ENCODE data around the gene ABCC6. TPM values are rescaled to one million over a fixed set of nuclear protein-coding genes. Genes with fewer than 3 reads are reported as not detected.
A peak's percentile ranks its signal among the peaks of the same experiment; 100 is the strongest.

ABCC6 gene
- total RNA-seq, 1 experiment from 2014 or later: 1.1 TPM

DNA sequence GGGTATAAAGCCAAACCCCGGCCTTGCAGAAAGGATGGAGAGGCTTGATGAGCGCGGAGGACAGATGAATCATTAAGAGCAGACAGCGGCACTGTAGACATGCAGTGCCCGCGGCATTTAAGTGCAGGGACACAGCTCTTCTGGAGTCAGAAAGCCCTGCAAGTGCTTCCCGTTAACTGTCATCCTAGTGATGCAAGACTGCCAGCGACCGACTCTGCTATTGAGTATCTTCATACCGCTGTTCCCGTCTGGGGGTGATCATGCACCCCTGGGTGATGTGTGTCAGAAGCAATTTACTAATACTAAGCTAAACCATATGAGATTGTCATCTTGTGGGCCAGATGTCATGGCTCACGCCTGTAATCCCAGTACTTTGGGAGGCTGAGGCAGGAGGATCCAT, 101.0 kb downstream of the ABCC6 start:
- H3K27ac ChIP-seq (ENCODE audit: insufficient read length, low read depth, low read length): no peak overlapping the region
- no peak overlapping the region for H3T11ph ChIP-seq (ENCODE audit: low read length)
- H4K5ac ChIP-seq (ENCODE audit: insufficient read length, low read depth, low read length): no peak overlapping the region
- no peak overlapping the region for H2BK15ac ChIP-seq (ENCODE audit: low read depth, low read length)
- no peak overlapping the region for H2BK120ac ChIP-seq (ENCODE audit: low read depth, low read length, poor library complexity, severe bottlenecking)
- H3K23ac ChIP-seq (ENCODE audit: insufficient read length, low read depth, low read length): no peak overlapping the region
- DNase-seq: no peak
- no peak overlapping the region for H2BK20ac ChIP-seq (ENCODE audit: low read depth, low read length, poor library complexity, severe bottlenecking)
- peaks cover 63 to 89% (median 85%) of the 10 kb centered on the region in 3 experiments for H3K36me3 Mint-ChIP-seq (ENCODE audit: insufficient read depth in 1 of 3, low read depth in 3 of 3)
- H2AFZ ChIP-seq (ENCODE audit: low read length): no peak overlapping the region
- no peaks in the 10 kb centered on the region for H3K9me3 ChIP-seq (ENCODE audit: control insufficient read depth, low read depth, low read length)
- H2BK12ac ChIP-seq (ENCODE audit: insufficient read length, low read depth, low read length): no peak overlapping the region
- no peak overlapping the region for H4K8ac ChIP-seq (replicated peaks; ENCODE audit: insufficient read length, low read depth, low read length)
- no peaks in the 10 kb centered on the region for H3K4me1 ChIP-seq (ENCODE audit: insufficient read depth, low read length)
- H2AK5ac ChIP-seq (ENCODE audit: insufficient read length, low read length): no peak overlapping the region
- H3K9ac ChIP-seq (ENCODE audit: extremely low read depth, insufficient read length, low read length): no peak overlapping the region
- H3K56ac ChIP-seq (ENCODE audit: insufficient read length, low read depth, low read length): no peak overlapping the region
- H3K27ac Mint-ChIP-seq: peak overlapping the region in 1 of 3 experiments; percentile 44; a peak in 1 of 7 replicates
- peaks cover 2% of the 10 kb centered on the region for H3K23me2 ChIP-seq (ENCODE audit: insufficient read length, low read depth, low read length, poor library complexity, severe bottlenecking)
- TF ChIP-seq CTCF (conservative IDR thresholded peaks at IDR 0.05): no peak
- H3K4ac ChIP-seq (ENCODE audit: low read depth, low read length): no peak overlapping the region
- H4K20me1 ChIP-seq (ENCODE audit: control insufficient read depth, insufficient read depth, insufficient read length): no peaks in the 10 kb centered on the region
- no peaks in the 10 kb centered on the region for H3K79me2 ChIP-seq (ENCODE audit: insufficient read depth, low read length)
- no peaks in the 10 kb centered on the region for H3K4me1 Mint-ChIP-seq
- H3K4me3 Mint-ChIP-seq: no peak overlapping the region
- no peak overlapping the region for H4K91ac ChIP-seq (ENCODE audit: insufficient read length, low read depth, low read length)
- no CpG with 5 or more reads among the region's 12 CpGs for WGBS (ENCODE audit: extremely low coverage, insufficient read length, low lambda C conversion rate)
- no peak overlapping the region for H3K14ac ChIP-seq (ENCODE audit: insufficient read depth, low read length)
- H3K18ac ChIP-seq (ENCODE audit: insufficient read length, low read depth, low read length): no peak overlapping the region
- H2BK5ac ChIP-seq (ENCODE audit: insufficient read length, low read length): no peak overlapping the region
- no peaks in the 10 kb centered on the region for H3K79me1 ChIP-seq (ENCODE audit: insufficient read depth, low read depth, low read length, poor library complexity, severe bottlenecking)
- no peaks in the 10 kb centered on the region for H3K27me3 ChIP-seq (ENCODE audit: insufficient read depth, low read length)
- no peaks in the 10 kb centered on the region for H3K27me3 Mint-ChIP-seq (ENCODE audit: low read depth)
- H3K9me3 Mint-ChIP-seq: peaks cover 9 to 11% of the 10 kb centered on the region in 2 experiments; a peak in 4 of 5 replicates
- H3K4me2 ChIP-seq (ENCODE audit: insufficient read depth, insufficient read length, low read length): no peak overlapping the region
